IPS-18c (cell line): ENCODE measurements around the gene PDGFA.

Experiments
- H3K4me3 ChIP-seq: 2 replicates; pipeline ENCODE4 v1.7.0; 2013; ENCODE audit warnings: low read depth, mild to moderate bottlenecking, low read length, moderate library complexity; ENCODE audit not compliant: insufficient read depth
- H3K9me3 ChIP-seq: one replicate; pipeline ENCODE4 v1.6.1; 2013; ENCODE audit warnings: mild to moderate bottlenecking, low read length, moderate library complexity; ENCODE audit not compliant: control insufficient read depth, insufficient read depth

The PDGFA gene

GRCh38 chr7:541661-542060, 22.0 kb upstream of the PDGFA start:
- no peaks in the 10 kb centered on the region for H3K9me3 ChIP-seq

GRCh38 chr7:540997-541396, 21.4 kb upstream of the PDGFA start:
- no peak overlapping the region for H3K4me3 ChIP-seq
- H3K9me3 ChIP-seq = no peaks in the 10 kb centered on the region

More at GRCh38 chr7:541661-542060, 22.0 kb upstream of the PDGFA start:
- no peak overlapping the region for H3K4me3 ChIP-seq

DNA sequence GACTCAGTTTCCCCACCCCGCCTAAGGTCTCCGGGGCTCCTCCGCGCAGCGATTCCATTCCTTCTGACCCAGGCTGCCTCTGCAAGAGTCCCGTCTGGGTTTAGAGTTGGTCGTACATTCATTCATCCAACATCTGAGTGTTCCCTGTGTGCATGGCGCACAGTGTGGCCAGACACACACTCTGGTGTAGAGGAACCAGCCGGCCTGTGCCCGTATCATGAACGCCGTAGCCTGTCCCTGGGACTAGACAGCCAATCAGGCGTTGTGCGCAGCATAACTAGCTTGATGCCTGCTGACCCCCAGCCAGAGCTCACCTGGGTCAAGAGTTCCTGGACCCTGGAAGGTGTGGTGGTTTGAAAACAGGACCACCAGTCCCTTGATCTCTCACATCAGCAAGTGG, 20.9 kb upstream of the PDGFA start:
- H3K9me3 ChIP-seq = no peaks in the 10 kb centered on the region

GRCh38 chr7:539731-540411, 20.2 kb upstream of the PDGFA start:
- H3K9me3 ChIP-seq = no peaks in the 10 kb centered on the region
- H3K4me3 ChIP-seq = no peak overlapping the region

More for the DNA sequence above, 20.9 kb upstream of the PDGFA start:
- no peak overlapping the region for H3K4me3 ChIP-seq

GRCh38 chr7:538764-539685, 19.4 kb upstream of the PDGFA start:
- no peak overlapping the region; the same call in 1 of the 2 replicates for H3K4me3 ChIP-seq

DNA sequence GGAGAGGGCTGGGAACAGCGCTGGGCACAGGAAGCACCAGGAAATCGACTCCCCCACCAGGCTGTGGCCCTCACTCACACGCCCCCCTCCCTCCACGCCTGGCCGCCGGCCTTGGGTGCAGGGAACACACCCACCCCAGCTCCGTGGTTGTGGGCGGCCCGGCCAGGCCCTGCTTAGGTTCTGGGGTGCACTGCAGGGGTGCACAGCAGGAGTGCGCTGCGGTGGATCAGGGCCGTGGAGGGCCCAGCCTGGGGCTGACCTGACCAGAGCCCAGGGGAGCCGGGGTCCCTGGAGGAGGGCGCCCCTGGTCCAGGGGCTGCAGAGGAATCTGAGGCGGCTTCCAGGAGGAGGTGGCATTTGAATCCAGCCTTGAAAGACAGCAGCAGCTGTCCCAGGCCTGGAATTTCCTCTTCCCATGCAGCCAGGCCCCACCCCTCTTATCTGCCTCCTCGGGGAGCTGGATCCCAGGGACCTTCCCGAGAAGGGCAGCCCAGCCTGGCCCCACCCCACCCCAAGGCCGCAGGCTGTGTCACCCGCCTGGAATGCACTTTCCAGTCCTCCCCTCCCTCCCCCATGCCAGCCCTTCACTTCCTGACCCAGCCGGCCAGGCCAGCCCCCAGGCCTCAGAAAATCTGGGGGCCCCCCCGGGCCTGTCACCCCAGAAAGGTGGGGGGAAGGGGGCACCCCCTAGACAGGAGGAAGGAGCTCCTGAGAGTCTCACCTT, 18.4 kb upstream of the PDGFA start:
- H3K9me3 ChIP-seq = no peaks in the 10 kb centered on the region
- H3K4me3 ChIP-seq = no peak overlapping the region; the same call in 1 of the 2 replicates

More at GRCh38 chr7:538764-539685, 19.4 kb upstream of the PDGFA start:
- H3K9me3 ChIP-seq = no peaks in the 10 kb centered on the region

GRCh38 chr7:536231-536630, 16.6 kb upstream of the PDGFA start:
- Histone ChIP-seq H3K9me3 (no peaks in the 10 kb centered on the region), H3K4me3 (no peak overlapping the region)

DNA sequence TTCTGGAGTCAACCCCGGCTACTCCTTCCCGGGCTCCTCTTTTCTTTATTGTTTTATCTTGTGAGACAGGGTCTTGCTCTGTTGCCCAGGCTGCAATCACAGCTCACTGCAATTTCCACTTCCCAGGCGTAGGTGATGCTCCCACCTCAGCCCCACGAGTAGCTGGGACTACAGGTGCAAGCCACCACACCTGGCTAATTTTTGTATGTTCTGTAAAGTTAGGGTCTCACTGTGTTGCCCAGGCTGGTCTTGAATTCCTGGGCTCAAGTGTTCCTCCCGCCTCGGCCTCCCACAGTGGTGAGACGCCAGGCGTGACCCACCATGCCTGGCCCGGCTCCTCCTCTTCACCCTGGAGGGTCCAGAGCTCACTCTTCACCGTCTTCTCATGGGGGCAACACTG, 15.3 kb upstream of the PDGFA start:
- H3K4me3 ChIP-seq = no peak overlapping the region
- H3K9me3 ChIP-seq = no peaks in the 10 kb centered on the region

DNA sequence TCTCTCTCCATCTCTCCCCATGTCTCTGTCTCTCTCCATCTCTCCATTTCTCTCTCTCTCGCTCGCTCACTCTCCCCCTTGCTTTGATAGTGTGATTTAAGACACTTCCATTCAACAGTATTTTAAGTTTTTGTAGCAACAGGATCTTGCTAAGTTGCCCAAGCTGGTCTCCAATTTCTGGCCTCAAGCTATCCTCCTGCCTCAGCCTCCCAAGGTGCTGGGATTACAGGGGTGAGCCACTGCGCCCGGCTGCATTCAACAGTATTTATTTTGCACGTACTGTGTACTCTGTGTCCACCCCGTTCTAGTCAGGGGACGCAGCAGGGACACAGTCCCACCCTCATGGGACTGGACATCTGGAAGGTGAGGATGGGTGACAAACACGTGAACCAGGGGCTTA, 14.4 kb upstream of the PDGFA start:
- H3K4me3 ChIP-seq = no peak overlapping the region
- no peaks in the 10 kb centered on the region for H3K9me3 ChIP-seq

DNA sequence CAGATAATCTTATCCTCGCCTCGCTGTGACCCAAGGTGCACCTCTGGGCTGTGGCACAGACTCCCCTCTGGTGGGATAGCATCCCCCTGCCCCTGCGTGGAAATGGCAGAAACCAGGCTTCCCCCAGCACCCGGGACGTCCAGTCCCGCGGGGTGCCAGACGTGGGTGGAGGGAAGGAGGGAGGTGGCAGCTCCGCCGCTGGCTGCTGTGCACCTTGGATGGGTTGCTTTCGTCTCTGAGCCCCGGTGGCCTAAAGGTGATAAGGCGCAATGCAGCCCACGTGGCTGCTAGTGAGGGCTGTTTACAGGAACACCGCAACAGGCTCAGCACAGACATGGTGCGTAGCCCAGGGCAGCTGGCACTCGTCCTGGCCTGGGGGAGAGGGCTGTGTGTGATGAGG, 13.6 kb upstream of the PDGFA start:
- H3K9me3 ChIP-seq = no peaks in the 10 kb centered on the region

GRCh38 chr7:532379-533143, 12.9 kb upstream of the PDGFA start:
- H3K9me3 ChIP-seq = no peaks in the 10 kb centered on the region

More for the DNA sequence above, 13.6 kb upstream of the PDGFA start:
- H3K4me3 ChIP-seq = no peak overlapping the region

GRCh38 chr7:531777-532176, 12.1 kb upstream of the PDGFA start:
- no peak overlapping the region for H3K4me3 ChIP-seq
- no peaks in the 10 kb centered on the region for H3K9me3 ChIP-seq

More at GRCh38 chr7:532379-533143, 12.9 kb upstream of the PDGFA start:
- H3K4me3 ChIP-seq = no peak overlapping the region

GRCh38 chr7:528451-528850, 8.8 kb upstream of the PDGFA start:
- Histone ChIP-seq H3K4me3 (no peak overlapping the region), H3K9me3 (no peaks in the 10 kb centered on the region)

DNA sequence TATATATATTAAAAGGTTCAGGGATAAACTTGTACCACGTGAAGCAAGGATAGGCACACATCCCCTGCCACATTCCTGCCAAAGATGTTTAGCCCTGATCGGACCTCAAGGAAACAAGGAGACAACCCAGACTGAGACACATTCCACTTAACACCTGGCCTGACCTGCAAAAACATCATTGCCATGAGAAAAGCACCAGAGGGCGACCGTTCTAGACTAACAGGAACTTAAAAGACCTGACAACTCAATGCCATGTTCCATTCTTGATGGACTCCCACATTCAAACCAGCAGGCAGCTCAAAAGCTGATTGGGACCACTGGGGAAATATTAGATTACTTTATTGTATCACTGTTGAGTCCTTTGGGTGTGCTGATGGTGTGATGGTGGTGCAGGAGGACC, 8.1 kb upstream of the PDGFA start:
- no peak overlapping the region for H3K4me3 ChIP-seq
- H3K9me3 ChIP-seq = no peaks in the 10 kb centered on the region

GRCh38 chr7:526460-527034, 6.9 kb upstream of the PDGFA start:
- Histone ChIP-seq H3K9me3 (no peaks in the 10 kb centered on the region), H3K4me3 (no peak overlapping the region)

- no peaks in the 10 kb centered on the region for H3K9me3 ChIP-seq
- H3K4me3 ChIP-seq = no peak overlapping the region
These were observed 6.1 kb upstream of the PDGFA start for GRCh38 chr7:525740-526139.

- Histone ChIP-seq H3K4me3 (no peak overlapping the region), H3K9me3 (no peaks in the 10 kb centered on the region)
These were observed 5.2 kb upstream of the PDGFA start for GRCh38 chr7:524800-525199.
